GM18951 (cell line): ENCODE data around the gene CEP85L.

Experiments used
- POLR2A ChIP-seq: IDR thresholded peaks from 4 replicates; pipeline ENCODE4 v1.6.1; 2011; ENCODE audit warnings: mild to moderate bottlenecking; ENCODE audit not compliant: insufficient read length, insufficient read depth; ENCODE audit errors: extremely low read depth
- in situ Hi-C: fragments of 300-500 bp; cut with MboI; formaldehyde crosslinking; loops from one replicate; pipeline ENCODE4 v1.12.0; 2022; ENCODE audit warnings: low sequenced_read_pairs, mixed read lengths, inconsistent platforms; ENCODE audit not compliant: unreplicated experiment

Gene CEP85L

DNA sequence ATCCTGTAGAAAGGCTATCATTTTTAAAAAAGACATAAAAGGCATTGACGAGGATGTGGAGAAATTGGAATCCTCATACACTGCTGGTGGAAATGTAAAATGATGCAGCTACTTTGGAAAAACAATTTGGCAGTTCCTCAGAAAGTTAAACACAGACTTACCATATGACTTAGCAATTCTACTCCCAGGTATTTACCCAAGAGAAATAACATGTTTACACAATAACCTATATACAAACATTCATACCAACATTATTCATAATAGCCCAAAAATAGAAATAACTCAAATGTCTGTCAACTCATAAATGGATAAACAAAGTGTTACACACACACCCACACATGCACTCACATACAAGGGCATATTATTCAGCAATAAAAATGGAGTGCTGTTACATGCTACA, 23.4 kb upstream of the CEP85L start:
- in situ Hi-C loops: no loop called here
- no peak for TF ChIP-seq POLR2A

DNA sequence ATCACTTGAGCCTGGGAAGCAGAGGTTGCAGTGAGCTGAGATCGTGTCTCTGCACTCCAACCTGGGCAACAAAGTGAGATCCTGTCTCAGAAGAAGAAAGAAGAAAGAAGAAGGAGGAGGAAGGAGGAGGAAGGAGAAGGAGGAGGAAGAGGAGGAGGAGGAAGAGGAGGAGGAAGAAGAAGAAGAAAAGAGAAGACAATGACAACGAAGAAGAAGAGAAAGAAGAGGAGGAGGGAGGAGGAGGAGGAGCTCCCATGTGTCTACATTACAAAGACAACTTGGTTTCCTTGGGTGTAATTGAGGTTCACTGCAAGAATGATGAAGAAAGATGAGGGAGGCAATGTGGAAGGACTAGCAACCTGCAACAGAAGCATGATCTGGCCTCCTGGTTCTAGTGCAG, 21.3 kb upstream of the CEP85L start:
- no peak for TF ChIP-seq POLR2A
- in situ Hi-C loops: no loop called here

DNA sequence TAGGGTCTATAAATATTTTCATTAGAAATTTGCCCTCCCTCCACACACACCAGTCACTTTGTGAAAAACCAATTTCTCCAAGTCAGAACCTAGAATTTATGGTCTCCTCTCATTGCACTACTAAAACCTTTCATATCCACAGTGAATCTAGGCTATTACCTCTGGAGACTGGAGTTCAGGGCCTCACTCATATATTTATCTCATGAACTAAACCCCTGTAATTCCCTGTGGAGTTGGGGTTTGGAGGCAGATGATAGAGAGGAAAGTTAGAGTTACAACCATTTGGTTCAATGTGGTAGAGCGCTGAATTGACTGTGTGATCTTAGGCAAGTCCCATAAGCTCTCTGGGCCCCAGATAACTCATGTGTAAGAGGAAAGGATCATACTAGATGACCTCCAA, 18.2 kb upstream of the CEP85L start:
- in situ Hi-C loops: no loop called here
- TF ChIP-seq POLR2A: no peak

DNA sequence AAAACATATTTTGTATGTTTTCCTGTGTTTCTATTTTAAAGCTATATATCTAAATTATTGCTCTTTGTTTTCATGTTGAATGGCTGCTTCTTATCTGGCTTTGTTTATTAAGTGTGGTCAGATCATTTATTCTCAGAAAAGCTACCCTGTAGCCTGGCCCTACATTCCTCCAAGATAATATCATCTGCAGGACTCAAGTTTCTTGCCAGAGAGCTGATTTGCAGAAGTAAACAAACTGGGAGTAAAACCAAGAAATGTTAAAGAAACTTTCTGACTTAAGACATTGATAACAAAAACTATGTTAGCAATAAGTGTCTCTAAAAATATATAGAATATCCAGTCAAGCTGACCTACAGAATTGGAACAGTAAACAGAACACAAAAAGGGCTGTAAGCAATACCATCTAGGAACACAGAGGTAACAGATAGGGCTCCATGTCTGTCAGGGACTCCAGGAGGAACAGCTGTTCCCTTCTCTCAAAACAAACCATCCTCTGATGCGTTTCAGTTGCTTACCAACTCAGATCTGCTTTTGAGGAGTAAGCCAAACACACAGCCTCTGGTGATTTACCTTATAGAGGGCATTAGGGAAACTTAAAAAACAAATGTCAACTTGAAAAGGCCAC, 17.5 kb upstream of the CEP85L start:
- in situ Hi-C loops: no loop called here

DNA sequence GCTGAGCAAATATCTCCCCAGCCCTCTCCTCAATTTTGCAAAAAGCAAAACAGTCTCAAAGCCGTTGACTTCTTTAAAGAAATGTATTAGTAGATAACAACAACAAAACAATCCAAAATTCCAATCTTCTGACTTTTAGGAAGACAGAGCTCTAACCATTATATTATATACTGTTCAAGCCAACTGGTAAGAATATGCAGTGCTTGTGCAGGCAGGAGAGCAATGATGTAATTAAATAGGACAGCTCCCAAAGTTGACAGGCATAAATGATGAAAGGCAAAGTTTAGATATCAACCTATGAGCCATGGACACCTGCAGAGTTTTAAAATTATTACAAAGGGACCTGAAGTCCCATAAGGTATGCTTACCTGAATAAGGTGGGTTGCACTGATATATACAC, 16.6 kb upstream of the CEP85L start:
- in situ Hi-C loops: no loop called here
- TF ChIP-seq POLR2A: no peak

More for the DNA sequence above, 17.5 kb upstream of the CEP85L start:
- no peak for TF ChIP-seq POLR2A

DNA sequence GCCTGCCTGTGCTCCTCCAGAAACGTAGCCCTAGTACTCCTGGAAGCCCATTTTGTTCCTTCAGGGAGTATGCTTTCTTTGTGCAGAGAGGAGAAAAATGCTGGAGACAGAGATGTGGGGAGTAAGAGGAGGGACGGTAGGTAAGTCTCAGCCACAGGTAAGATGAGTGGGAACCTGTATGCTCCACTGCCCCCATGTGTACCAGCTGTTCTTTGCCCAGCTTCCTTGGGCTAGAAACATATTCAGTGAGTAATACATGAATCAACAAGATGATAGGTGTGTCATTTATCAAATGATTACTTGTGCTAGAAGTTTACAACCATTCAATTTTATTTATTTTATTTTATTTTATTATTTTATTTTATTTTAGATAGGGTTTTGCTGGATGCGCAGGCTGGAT, 13.6 kb upstream of the CEP85L start:
- no peak for TF ChIP-seq POLR2A
- in situ Hi-C loops: no loop called here

DNA sequence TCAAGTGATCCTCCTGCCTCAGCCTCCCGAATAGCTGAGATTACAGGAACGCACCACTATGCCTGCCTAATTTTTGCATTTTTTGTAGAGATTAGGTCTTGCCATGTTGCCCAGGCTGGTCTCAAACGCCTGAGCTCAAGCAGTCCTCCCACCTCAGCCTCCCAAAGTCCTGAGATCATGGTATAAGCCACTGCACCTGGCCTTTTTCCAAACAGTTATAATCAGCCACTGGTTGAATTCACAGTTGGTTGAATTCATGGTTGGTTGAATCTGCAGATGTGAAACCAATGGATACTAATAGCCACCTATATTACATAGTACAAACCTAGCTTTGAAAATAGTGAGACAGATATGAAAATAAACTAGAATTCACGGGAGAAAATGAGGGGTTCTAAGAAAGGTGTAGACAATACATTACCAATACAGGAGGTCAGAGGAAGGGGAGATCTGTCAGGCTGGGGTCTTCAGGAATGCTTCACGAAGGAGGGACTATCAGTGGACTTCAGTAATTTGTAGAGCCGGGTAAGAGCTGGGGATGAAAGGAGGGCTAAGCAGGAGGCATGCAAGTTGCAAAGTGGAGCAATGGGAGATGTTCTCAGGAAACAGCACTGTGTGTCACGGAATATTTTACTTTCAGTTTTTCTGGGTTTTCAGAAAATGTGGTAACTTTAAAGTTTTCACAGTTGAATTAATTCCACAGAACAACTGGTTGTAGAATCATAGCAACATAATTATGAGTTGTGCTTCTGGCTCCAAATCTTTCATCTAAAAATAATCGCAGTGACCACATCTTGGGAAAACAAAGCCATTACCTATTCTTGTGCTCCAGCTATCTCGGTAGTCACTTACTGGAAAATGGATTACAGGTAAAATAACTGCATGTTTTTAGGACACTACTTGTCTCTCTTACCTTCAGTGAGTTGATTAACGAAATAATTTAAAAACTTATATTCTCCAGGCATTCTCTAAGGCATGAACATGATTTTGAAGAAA, 12.9 kb upstream of the CEP85L start:
- in situ Hi-C loops: no loop called here
- TF ChIP-seq POLR2A: no peak

DNA sequence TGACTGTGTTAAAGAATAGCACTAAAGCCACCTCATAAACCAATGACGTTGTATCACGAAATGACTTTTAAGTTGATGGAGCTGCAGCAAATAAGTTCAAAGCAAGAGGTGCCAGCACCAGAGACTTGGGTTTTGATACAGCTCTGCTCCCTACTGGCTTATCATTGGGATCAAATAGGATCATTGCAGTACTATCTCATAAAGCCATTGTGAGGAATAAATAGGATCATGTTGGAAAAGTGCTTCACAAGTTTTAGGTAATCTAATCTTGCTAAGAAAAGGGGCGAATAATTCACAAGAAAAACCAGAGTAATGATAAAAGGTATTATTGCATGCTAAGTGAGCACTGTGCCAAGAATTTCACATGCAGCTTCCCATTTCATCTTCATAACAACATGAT, 10.4 kb upstream of the CEP85L start:
- TF ChIP-seq POLR2A: no peak
- in situ Hi-C loops: no loop called here

DNA sequence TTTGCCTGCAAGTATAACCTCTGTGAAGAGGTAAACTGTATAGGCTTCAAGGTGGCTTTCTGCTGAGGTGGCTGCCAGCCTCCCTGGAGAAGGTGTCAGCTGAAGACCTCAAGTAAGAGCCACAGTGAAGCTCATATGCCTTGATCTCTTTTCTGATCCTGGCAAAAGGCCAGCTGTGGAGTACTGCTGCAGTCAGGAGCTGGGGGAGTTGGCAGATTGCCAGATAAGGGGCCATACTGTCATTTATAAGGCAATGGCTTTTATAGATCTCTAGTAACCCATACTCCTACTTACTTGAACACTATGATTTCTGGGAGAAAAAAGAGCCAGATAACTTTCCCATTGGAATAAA, 8.8 kb upstream of the CEP85L start:
- in situ Hi-C loops: no loop called here
- TF ChIP-seq POLR2A: no peak

DNA sequence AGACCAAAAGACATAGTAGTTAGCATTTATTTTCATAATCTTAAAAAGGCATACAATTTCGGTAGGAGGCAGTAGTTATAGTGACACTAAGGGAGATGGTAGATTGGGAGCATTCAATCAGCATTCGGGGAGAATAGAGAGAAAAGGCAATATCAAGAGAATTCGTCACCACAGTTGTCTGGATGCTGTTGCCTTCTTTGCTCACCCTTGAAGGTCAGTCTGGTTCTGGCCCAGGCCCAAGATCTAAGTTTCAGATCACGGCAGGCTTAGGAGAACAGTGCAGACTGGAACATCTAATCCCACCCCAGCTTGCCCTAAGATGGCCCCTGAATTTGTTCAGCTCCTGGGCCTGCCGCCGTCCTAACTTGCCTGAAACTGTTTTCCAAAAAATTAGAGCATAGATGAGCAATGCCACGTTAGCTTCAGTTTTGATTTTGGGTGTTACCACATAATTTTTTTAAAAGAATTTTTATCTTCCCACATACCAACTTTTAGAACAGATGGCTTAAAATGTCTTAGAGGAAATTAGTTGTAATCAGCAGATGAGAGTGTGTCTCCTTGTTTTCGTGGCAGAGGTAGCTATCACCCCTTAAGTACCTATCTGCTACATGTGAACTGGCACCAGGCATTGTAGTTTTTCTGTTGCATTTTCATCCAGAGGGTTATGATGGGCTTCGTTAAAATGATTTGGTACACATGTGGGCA, 8.3 kb upstream of the CEP85L start:
- TF ChIP-seq POLR2A: no peak
- in situ Hi-C loops: no loop called here

DNA sequence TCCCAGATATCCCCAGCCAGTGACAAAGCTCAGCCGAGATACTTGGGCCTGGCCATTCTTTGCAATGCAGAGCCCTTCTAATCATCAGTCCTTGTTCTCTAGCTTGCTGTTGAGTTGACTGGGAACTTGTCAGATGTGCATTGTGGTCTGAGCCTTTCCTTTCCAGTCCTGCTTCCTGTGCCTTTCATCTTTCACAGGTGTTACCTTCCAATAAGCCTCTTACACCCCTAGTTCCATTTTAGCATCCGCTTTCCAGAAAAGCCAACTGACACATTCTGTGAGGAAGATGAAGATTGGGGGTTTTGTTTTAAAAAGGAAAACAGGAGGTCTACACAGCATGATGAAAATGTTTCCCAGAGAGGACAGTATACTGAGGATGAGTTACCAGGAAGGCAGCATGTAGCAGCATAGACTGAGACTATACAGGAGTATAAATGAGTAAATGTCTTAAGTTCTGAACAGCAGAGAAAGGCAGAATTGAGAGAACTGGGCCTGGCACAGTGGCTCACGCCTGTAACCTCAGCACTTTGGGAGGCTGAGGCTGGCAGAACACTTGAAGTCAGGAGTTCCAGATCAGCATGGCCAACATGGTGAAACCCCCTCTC, 5.6 kb upstream of the CEP85L start:
- in situ Hi-C loops: no loop called here
- TF ChIP-seq POLR2A: no peak

DNA sequence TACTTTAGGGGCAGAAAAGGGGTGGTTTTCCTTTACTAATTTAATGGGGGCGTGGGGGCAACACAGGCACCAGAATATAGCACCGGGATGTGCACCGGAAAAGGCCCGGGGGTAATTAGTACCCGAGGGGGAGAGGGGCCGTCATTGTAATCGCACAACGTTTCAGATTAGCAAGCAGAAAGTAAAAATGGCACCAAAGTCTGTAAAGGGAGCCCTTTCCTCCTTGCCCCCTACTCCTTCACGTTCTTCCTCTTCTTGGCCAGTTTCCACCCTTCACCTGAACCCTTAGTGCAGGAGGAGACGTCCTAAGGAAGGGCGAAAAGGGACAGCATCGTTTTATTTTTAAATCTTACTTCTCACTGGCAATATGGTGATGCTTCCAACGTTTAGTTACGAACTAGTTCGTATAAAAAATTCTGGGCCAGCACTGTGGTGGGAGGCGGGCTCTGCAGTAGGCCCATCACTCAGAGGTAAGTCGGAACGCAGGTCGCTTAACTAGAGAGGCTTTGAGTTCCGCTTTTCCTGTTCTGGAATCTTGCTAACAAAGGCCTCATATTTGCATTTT, 742 bp upstream of the CEP85L start:
- TF ChIP-seq POLR2A: no peak
- in situ Hi-C loops: no loop called here
